ENCODE results near the gene GM2A.
"Not testable (repeated sequence)": the region's sequence is repeated elsewhere in the genome, so short reads cannot be mapped to it uniquely, and the experiment has no call there.

The GM2A gene

DNA sequence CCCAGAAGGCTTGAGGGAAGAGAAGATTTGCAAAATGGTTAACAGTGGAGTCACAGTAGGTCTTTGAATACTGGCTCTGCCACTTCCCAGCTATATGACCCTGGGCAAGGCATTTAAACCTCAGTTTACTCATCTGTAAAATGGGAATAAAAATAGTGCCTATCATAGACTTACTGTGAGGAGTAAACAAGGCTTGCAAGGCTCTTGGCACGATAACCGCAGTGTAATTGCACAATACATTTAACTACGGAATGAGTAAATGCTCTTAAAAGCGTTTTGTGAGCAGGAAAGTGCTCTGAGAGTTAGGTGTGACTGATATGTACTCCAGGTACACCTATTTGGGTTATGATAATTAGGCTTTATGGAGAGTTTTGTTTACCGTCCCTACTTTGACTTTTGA is 42.2 kb downstream of the GM2A start:
- no peak overlapping the region for H3K9ac ChIP-seq (ENCODE audit: insufficient read length)
- no peak overlapping the region for H3K4me3 ChIP-seq
- DNase-seq (ENCODE audit: low read depth, low spot score): no peak
- no peaks in the 10 kb centered on the region for H3K36me3 ChIP-seq (ENCODE audit: insufficient read depth, low read length)
- no peak overlapping the region for H3K27ac ChIP-seq
- H3K9me3 ChIP-seq (ENCODE audit: low read depth, low read length): no peaks in the 10 kb centered on the region
- TF ChIP-seq POLR2AphosphoS5 (IDR thresholded peaks at IDR 0.05; ENCODE audit: borderline replicate concordance, low read depth, low read length) (no peak), EZH2 (IDR thresholded peaks at IDR 0.05) (no peak)

DNA sequence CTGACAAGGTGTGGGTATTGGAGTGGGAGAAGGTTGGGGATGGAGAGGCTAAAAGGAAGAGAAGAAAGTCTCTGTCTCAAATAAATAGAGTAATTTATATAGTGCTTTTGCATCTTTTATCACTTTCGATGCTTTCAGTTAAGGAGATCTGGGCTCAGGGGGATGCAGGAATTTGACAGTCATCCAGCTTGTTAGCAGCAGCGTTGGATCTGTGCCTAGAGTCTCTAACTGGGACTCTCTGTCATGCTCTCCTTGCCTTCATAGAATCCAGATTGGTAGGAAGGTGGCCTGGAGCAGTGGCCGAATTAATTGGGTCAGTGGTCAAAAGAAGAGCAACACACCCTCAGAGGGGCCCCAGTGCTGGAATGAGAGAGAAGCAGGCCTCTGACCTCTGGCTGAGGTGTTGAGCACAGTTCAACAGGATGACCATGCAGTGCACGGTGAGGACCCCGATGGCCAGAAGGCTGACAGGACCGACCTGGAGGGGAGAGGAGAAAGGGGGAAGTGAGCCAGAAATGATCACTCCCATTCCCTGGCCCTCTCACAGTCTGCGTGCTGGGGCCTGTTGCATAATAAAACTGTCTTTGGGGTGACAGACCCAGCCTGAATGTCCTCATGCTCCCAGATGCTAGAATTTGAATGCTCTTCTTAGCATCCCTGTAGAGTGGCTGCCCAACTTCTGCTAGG is 42.9 kb downstream of the GM2A start:
- DNase-seq (ENCODE audit: low read depth, low spot score): no peak
- Histone ChIP-seq H3K9me3 (ENCODE audit: low read depth, low read length) (no peaks in the 10 kb centered on the region), H3K9ac (ENCODE audit: insufficient read length) (no peak overlapping the region), H3K27ac (no peak overlapping the region), H3K36me3 (ENCODE audit: insufficient read depth, low read length) (no peaks in the 10 kb centered on the region), H3K4me3 (no peak overlapping the region)
- TF ChIP-seq POLR2AphosphoS5 (IDR thresholded peaks at IDR 0.05; ENCODE audit: borderline replicate concordance, low read depth, low read length) (no peak), FOXP2 (optimal IDR thresholded peaks at IDR 0.05; ENCODE audit: control extremely low read depth, extremely low read length, insufficient read depth) (no peak), EZH2 (IDR thresholded peaks at IDR 0.05) (no peak)

DNA sequence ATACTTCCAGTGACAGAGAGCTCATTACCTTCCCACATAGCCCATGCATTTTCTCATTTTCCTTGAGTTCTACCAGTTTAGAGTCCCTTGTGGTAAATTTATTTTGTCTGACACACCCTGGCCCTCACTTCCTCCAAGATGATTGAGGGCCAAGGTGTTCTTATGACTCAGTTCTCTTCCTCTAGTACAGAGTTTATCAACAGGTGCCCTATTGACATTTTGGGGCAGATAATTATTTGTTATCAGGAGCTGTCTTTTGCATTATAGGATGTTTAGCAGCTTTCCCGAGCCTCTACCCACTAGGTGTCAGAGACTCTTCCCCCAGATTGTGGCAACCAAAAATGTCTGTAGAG is 43.5 kb downstream of the GM2A start:
- TF ChIP-seq EZH2 (IDR thresholded peaks at IDR 0.05) (no peak), FOXP2 (optimal IDR thresholded peaks at IDR 0.05; ENCODE audit: control extremely low read depth, extremely low read length, insufficient read depth) (no peak), POLR2AphosphoS5 (IDR thresholded peaks at IDR 0.05; ENCODE audit: borderline replicate concordance, low read depth, low read length) (no peak)
- H3K9me3 ChIP-seq (ENCODE audit: low read depth, low read length): no peaks in the 10 kb centered on the region
- DNase-seq (ENCODE audit: low read depth, low spot score): no peak
- no peak overlapping the region for H3K4me3 ChIP-seq
- no peaks in the 10 kb centered on the region for H3K36me3 ChIP-seq (ENCODE audit: insufficient read depth, low read length)
- H3K9ac ChIP-seq (ENCODE audit: insufficient read length): no peak overlapping the region
- H3K27ac ChIP-seq: no peak overlapping the region

DNA sequence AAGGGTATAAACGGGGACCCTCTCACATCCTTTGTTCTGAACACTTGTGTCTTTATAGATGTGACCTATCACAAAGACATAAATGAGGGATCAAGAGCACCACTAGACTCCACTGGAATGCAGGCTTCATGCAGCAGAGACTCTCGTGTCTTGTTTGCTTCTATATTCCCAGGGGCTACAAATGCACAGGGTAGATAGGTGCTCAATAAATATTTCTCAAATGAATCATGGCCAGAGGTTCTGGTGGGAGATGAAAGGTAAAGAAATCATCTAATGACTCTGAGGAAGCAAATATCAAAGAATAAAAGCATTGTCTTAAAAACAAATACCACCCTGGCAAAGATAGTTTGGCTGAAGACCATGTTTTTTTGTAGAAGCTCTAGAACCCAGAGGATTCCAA is 44.0 kb downstream of the GM2A start:
- Histone ChIP-seq H3K9me3 (ENCODE audit: low read depth, low read length) (no peaks in the 10 kb centered on the region), H3K9ac (ENCODE audit: insufficient read length) (no peak overlapping the region), H3K4me3 (no peak overlapping the region), H3K27ac (no peak overlapping the region), H3K36me3 (ENCODE audit: insufficient read depth, low read length) (no peaks in the 10 kb centered on the region)
- no peak for TF ChIP-seq EZH2 (IDR thresholded peaks at IDR 0.05)
- no peak for TF ChIP-seq POLR2AphosphoS5 (IDR thresholded peaks at IDR 0.05; ENCODE audit: borderline replicate concordance, low read depth, low read length)
- no peak for DNase-seq (ENCODE audit: low read depth, low spot score)

DNA sequence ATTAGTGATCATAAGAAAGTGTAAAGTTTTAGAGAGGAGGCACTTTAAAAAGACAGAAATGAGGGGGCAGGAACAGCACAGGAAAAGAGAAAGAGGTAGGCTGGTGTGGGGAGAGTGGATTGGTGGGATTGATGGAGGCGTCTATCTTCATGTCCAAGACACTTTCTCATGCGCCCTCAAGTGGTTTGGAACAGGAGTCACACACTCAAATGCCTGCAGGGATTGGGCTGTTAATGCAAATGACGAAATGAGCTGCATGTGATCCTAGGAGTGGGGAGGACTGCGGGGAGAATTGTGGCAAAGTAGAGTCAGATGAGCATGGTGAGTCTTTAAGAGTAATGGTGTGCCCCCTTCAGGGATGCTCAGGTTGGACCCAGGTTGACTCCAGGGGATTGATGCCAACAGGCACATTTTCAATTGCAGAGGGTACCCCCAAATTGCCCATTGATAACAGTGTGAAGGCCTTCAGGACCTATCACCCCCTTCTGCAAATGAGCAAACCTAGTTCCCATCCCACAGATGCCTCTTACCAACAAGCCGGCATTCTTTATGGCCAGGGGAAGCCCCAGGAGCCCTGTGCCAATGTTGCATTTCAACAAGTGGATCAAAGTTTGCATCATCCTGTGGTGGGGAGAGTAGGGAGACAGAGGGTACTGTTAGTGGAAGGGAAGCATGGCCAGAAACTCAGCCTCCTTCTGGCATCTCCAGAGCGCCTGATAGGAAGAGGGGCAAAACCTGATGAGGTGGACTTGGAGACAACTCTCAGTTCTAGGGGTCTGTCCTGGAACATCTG is 45.3 kb downstream of the GM2A start:
- peak; percentile 26 for DNase-seq (ENCODE audit: low read depth, low spot score)
- no peak for TF ChIP-seq FOXP2 (optimal IDR thresholded peaks at IDR 0.05; ENCODE audit: control extremely low read depth, extremely low read length, insufficient read depth)
- TF ChIP-seq POLR2AphosphoS5 (IDR thresholded peaks at IDR 0.05; ENCODE audit: borderline replicate concordance, low read depth, low read length): no peak
- no peak for TF ChIP-seq EZH2 (IDR thresholded peaks at IDR 0.05)
- no peaks in the 10 kb centered on the region for H3K9me3 ChIP-seq (ENCODE audit: low read depth, low read length)
- no peak overlapping the region for H3K9ac ChIP-seq (ENCODE audit: insufficient read length)
- no peaks in the 10 kb centered on the region for H3K36me3 ChIP-seq (ENCODE audit: insufficient read depth, low read length)
- no peak overlapping the region for H3K4me3 ChIP-seq
- no peak overlapping the region for H3K27ac ChIP-seq

DNA sequence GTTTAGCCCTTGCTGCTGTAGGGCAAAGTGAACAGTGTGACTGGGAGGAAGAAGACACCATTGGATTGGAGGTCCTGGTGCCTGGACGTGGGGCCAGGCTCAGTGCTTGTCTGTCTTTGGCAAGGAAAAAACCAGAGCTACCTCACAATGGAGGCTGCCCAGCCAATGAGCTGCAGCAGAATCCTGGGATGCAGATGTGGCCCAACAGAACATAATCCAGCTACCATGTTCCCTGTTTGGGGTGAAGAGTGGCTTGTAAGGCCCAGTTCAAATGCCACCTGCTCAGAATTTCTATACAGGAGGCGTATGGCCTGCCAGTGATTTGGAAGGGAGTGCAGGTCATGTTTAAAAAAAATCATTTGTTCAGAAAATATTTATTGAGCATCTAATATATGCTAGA is 50.7 kb downstream of the GM2A start, which contains the start of gene SLC36A3:
TSS of gene SLC36A3 (minus strand) at position 101 of the 400 bp plus-strand sequence. CDS start 412 bp downstream, outside the sequence.
- Histone ChIP-seq H3K4me3 (no peak within 1 kb of the TSS), H3K36me3 (ENCODE audit: insufficient read depth, low read length) (no peaks in the 10 kb centered on the region), H3K9ac (ENCODE audit: insufficient read length) (no peak within 1 kb of the TSS), H3K9me3 (ENCODE audit: low read depth, low read length) (no peaks in the 10 kb centered on the region), H3K27ac (no peak within 1 kb of the TSS)
- no peak for DNase-seq (ENCODE audit: low read depth, low spot score)
- TF ChIP-seq FOXP2 (optimal IDR thresholded peaks at IDR 0.05; ENCODE audit: control extremely low read depth, extremely low read length, insufficient read depth): no peak
- no peak for TF ChIP-seq EZH2 (IDR thresholded peaks at IDR 0.05)
- TF ChIP-seq POLR2AphosphoS5 (IDR thresholded peaks at IDR 0.05; ENCODE audit: borderline replicate concordance, low read depth, low read length): no peak

DNA sequence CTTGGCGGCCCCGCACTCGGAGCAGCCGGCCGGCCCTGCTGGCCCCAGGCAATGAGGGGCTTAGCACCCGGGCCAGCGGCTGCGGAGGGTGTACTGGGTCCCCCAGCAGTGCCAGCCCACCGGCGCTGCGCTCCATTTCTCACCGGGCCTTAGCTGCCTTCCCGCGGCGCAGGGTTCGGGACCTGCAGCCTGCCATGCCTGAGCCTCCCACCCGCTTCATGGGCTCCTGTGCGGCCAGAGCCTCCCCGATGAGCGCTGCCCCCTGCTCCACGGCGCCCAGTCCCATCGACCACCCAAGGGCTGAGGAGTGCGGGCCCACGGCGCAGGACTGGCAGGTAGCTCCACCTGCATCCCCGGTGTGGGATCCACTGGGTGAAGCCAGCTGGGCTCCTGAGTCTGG is 56.3 kb downstream of the GM2A start:
- not testable (repeated sequence) for H3K9ac ChIP-seq (ENCODE audit: insufficient read length); H3K4me3 ChIP-seq; DNase-seq (ENCODE audit: low read depth, low spot score); H3K36me3 ChIP-seq (ENCODE audit: insufficient read depth, low read length); H3K9me3 ChIP-seq (ENCODE audit: low read depth, low read length); H3K27ac ChIP-seq

DNA sequence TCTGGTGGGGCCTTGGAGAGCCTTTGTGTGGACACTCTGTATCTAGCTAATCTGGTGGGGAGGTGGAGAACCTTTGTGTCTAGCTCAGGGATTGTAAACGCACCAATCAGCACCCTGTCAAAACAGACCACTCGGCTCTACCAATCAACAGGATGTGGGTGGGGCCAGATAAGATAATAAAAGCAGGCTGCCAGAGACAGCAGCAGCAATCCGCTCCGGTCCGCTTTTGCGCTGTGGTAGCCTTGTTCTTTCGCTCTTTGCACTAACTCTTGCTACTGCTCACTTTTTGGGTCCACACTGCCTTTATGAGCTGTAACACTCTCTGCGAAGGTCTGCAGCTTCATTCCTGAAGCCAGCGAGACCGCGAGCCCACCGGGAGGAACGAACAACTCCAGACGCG is 56.8 kb downstream of the GM2A start:
- not testable (repeated sequence) for H3K4me3 ChIP-seq; H3K9me3 ChIP-seq (ENCODE audit: low read depth, low read length); H3K36me3 ChIP-seq (ENCODE audit: insufficient read depth, low read length); DNase-seq (ENCODE audit: low read depth, low spot score); H3K27ac ChIP-seq; H3K9ac ChIP-seq (ENCODE audit: insufficient read length)

DNA sequence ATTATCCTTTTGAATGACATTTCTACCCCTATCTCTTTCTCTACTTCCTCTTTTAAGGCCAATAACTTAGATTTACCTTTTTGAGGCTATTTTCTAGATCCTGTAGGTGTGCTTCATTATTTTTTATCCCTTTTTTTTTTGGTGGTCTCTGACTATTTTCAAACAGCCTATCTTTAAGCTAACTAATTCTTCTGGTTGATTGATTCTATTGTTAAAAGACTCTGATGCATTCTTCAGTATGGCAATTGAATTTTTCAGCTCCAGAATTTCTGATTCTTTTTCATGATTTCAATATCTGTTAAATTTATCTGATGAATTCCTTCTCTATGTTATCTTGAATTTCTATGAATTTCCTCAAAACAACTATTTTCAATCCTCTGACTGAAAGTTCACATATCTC is 57.9 kb downstream of the GM2A start:
- H3K27ac ChIP-seq: no peak overlapping the region
- DNase-seq (ENCODE audit: low read depth, low spot score): no peak
- H3K4me3 ChIP-seq: no peak overlapping the region
- TF ChIP-seq POLR2AphosphoS5 (IDR thresholded peaks at IDR 0.05; ENCODE audit: borderline replicate concordance, low read depth, low read length) (no peak), EZH2 (IDR thresholded peaks at IDR 0.05) (no peak), FOXP2 (optimal IDR thresholded peaks at IDR 0.05; ENCODE audit: control extremely low read depth, extremely low read length, insufficient read depth) (no peak)
- no peaks in the 10 kb centered on the region for H3K36me3 ChIP-seq (ENCODE audit: insufficient read depth, low read length)
- H3K9me3 ChIP-seq (ENCODE audit: low read depth, low read length): no peaks in the 10 kb centered on the region
- no peak overlapping the region for H3K9ac ChIP-seq (ENCODE audit: insufficient read length)
